HCT116 (cell line): ENCODE data around the gene ARFIP2. TPM values are rescaled to one million over a fixed set of nuclear protein-coding genes. Genes with fewer than 3 reads are reported as not detected.

Experiments
- ATAC-seq: fragments of 200-7000 bp; cut with Tn5 transposase; 2 replicates; pipeline ENCODE4 v1.9.1; 2020; ENCODE audit warnings: mild to moderate bottlenecking, moderate library complexity
- BruUV-seq: library from RNA; stranded (reverse); fragments of 400-500 nt; replicated peaks from 2 replicates; lab custom pipeline; 2021; lab: Mats Ljungman, UMichigan
- CTCF ChIA-PET: fragments of 300-600 bp; sonication (Branson Sonifier 250); formaldehyde crosslinking; loops from one replicate; lab custom pipeline; 2021; ENCODE audit warnings: antibody characterized with exemption; lab: Charles Lee
- POLR2A ChIA-PET: fragments of 300-600, 350-600 bp; sonication (Branson Sonifier 250); formaldehyde crosslinking; loops from one replicate; lab custom pipeline; 2021; ENCODE audit warnings: antibody characterized with exemption; lab: Charles Lee
- RAD21 ChIA-PET, 2 experiments: fragments of 300-600 bp; sonication (Branson Sonifier 250); formaldehyde crosslinking; loops; one replicate each; lab custom pipeline; 2023; ENCODE audit warnings: low total read pairs in 2 of 2; ENCODE audit not compliant: uncharacterized antibody in 2 of 2, unreplicated experiment in 2 of 2, low non-redundant PET in 1 of 2; lab: Charles Lee
- DNase-seq: peaks from one replicate; pipeline ENCODE4 v3.0.0-alpha.2; 2010; ENCODE audit warnings: low read depth, low spot score
- H2AFZ ChIP-seq: fragments of 200-600 bp; shearing (Covaris generic), sonication (generic); 2 replicates; pipeline ENCODE4 v1.6.1; 2017; ENCODE audit warnings: low read depth, mixed run types, mixed read lengths, antibody characterized with exemption, low read length; ENCODE audit not compliant: poor library complexity, severe bottlenecking
- H3K27ac ChIP-seq: 2 replicates; pipeline ENCODE4 v1.5.1; 2012; ENCODE audit warnings: low read depth, low read length
- H3K27me3 ChIP-seq: fragments of 200-600 bp; sonication (generic); 2 replicates; pipeline ENCODE4 v1.6.1; 2016; ENCODE audit warnings: mixed run types, low read length, mixed read lengths; ENCODE audit not compliant: insufficient read depth
- H3K36me3 ChIP-seq, 2 experiments: fragments of 200-500 bp in 1 of 2; fragments of 200-600 bp in 1 of 2; sonication (Bioruptor generic) in 1 of 2; sonication (generic) in 1 of 2; 2 replicates each; pipeline versions ENCODE4 v1.5.1 to v1.6.1; 2014 to 2016; ENCODE audit warnings: low read length in 2 of 2, inconsistent platforms in 1 of 2, mixed read lengths in 1 of 2, mixed run types in 1 of 2; ENCODE audit not compliant: insufficient read depth in 2 of 2, control insufficient read depth in 1 of 2
- H3K4me1 ChIP-seq, 2 experiments: fragments of 200-600 bp in 1 of 2; sonication (generic) in 1 of 2; 2 replicates each; pipeline versions ENCODE4 v1.5.1 to v1.6.1; 2012 to 2017; ENCODE audit warnings: low read length in 2 of 2, inconsistent platforms in 1 of 2, mild to moderate bottlenecking in 1 of 2, mixed read lengths in 1 of 2, mixed run types in 1 of 2, moderate library complexity in 1 of 2; ENCODE audit not compliant: insufficient read depth in 2 of 2, control insufficient read depth in 1 of 2
- H3K4me2 ChIP-seq: fragments of 200-600 bp; sonication (generic); 2 replicates; pipeline ENCODE4 v1.6.1; 2017; ENCODE audit warnings: mixed run types, low read length, mixed read lengths
- H3K4me3 ChIP-seq, 2 experiments: fragments of 200-600 bp in 1 of 2; sonication (generic) in 1 of 2; replicated peaks in 1 of 2; 2 replicates each; pipeline ENCODE4 v1.5.1; 2011 to 2016; ENCODE audit warnings: low read length in 2 of 2, control low read depth in 1 of 2, low read depth in 1 of 2, mild to moderate bottlenecking in 1 of 2, mixed read lengths in 1 of 2, mixed run types in 1 of 2
- H3K79me2 ChIP-seq: fragments of 200-600 bp; sonication (generic); 2 replicates; pipeline ENCODE4 v1.6.1; 2017; ENCODE audit warnings: mild to moderate bottlenecking, mixed run types, low read length, moderate library complexity, mixed read lengths; ENCODE audit not compliant: insufficient read depth
- H3K9ac ChIP-seq: fragments of 200-600 bp; sonication (generic); 2 replicates; pipeline ENCODE4 v1.6.1; 2016; ENCODE audit warnings: low read length, mixed read lengths
- H3K9me2 ChIP-seq: fragments of 200-600 bp; sonication (generic), shearing (Covaris generic); 2 replicates; pipeline ENCODE4 v1.6.1; 2017; ENCODE audit warnings: mixed run types, mild to moderate bottlenecking, moderate library complexity; ENCODE audit not compliant: insufficient read depth
- H3K9me3 ChIP-seq, 2 experiments: fragments of 200-500 bp in 1 of 2; fragments of 200-600 bp in 1 of 2; sonication (Bioruptor generic) in 1 of 2; sonication (generic) in 1 of 2; 2 replicates each; pipeline ENCODE4 v1.6.1; 2014 to 2017; ENCODE audit warnings: low read length in 2 of 2, mixed read lengths in 2 of 2, inconsistent platforms in 1 of 2, low read depth in 1 of 2, mild to moderate bottlenecking in 1 of 2, mixed run types in 1 of 2, moderate library complexity in 1 of 2; ENCODE audit not compliant: control insufficient read depth in 1 of 2, insufficient read depth in 1 of 2
- H4K20me1 ChIP-seq: fragments of 200-600 bp; sonication (generic), shearing (Covaris generic); 2 replicates; pipeline ENCODE4 v1.6.1; 2017; ENCODE audit warnings: mixed run types, mild to moderate bottlenecking, moderate library complexity; ENCODE audit not compliant: insufficient read depth
- CBX3 ChIP-seq: IDR thresholded peaks from 2 replicates; pipeline ENCODE4 v1.6.1; 2012; ENCODE audit warnings: low read depth
- CEBPB ChIP-seq: IDR thresholded peaks from 2 replicates; pipeline ENCODE4 v1.6.1; 2012; ENCODE audit warnings: low read depth
- ELF1 ChIP-seq: IDR thresholded peaks from 2 replicates; pipeline ENCODE4 v1.6.1; 2012; ENCODE audit warnings: low read depth, borderline replicate concordance
- EZH2 ChIP-seq: fragments of 200-600 bp; sonication (generic); IDR thresholded peaks from 2 replicates; pipeline ENCODE4 v1.6.1; 2017; ENCODE audit warnings: antibody characterized with exemption, mixed run types
- FOSL1 ChIP-seq: IDR thresholded peaks from 2 replicates; pipeline ENCODE4 v1.6.1; 2012; ENCODE audit warnings: low read depth
- JUND ChIP-seq: IDR thresholded peaks from 2 replicates; pipeline ENCODE4 v1.6.1; 2012
- POLR2A ChIP-seq: IDR thresholded peaks from 2 replicates; pipeline ENCODE4 v1.7.0; 2011; ENCODE audit warnings: borderline replicate concordance; ENCODE audit not compliant: insufficient read depth, insufficient read length; ENCODE audit errors: extremely low read depth
- RAD21 ChIP-seq: IDR thresholded peaks from 2 replicates; pipeline ENCODE4 v1.6.1; 2012; ENCODE audit warnings: low read depth, mild to moderate bottlenecking
- SIN3A ChIP-seq: IDR thresholded peaks from 2 replicates; pipeline ENCODE4 v1.6.1; 2012; ENCODE audit warnings: low read depth
- SP1 ChIP-seq: IDR thresholded peaks from 2 replicates; pipeline ENCODE4 v1.6.1; 2012; ENCODE audit warnings: low read depth
- TCF7L2 ChIP-seq: IDR thresholded peaks from 2 replicates; pipeline ENCODE4 v1.7.0; 2011; ENCODE audit warnings: borderline replicate concordance, inconsistent platforms; ENCODE audit not compliant: insufficient read depth, insufficient read length; ENCODE audit errors: extremely low read depth
- YY1 ChIP-seq: IDR thresholded peaks from 2 replicates; pipeline ENCODE4 v1.6.1; 2011; ENCODE audit warnings: low read length, low read depth, moderate library complexity, mild to moderate bottlenecking; ENCODE audit not compliant: insufficient replicate concordance; ENCODE audit errors: extremely low read depth
- ZFX ChIP-seq: fragments of 450-650 bp; IDR thresholded peaks from 2 replicates; pipeline ENCODE4 v1.6.1; 2017
- intact Hi-C: fragments of 100-400 bp; cut with micrococcal nuclease; formaldehyde crosslinking; loops from 2 replicates; pipeline ENCODE4 v1.10.0; 2022
- total RNA-seq: library from RNA; stranded (reverse); gene quantifications from one replicate; pipeline ENCODE4 v1.2.1, GENCODE V29; 2021; ENCODE audit not compliant: unreplicated experiment
- TF ChIP-seq, protein P1 (sequence below), 3 experiments: fragments of 200-600 bp in 1 of 3; sonication (generic) in 1 of 3; IDR thresholded peaks in 2 of 3; conservative IDR thresholded peaks in 1 of 3; 2 replicates each; pipeline ENCODE4 v1.5.1; 2012 to 2017; ENCODE audit warnings: low read depth in 2 of 3, low read length in 2 of 3, antibody characterized with exemption in 1 of 3, borderline replicate concordance in 1 of 3, control low read depth in 1 of 3, mild to moderate bottlenecking in 1 of 3, mixed read lengths in 1 of 3, mixed run types in 1 of 3, moderate library complexity in 1 of 3; ENCODE audit not compliant: insufficient read depth in 1 of 3
- TF ChIP-seq, protein P2 (sequence below): IDR thresholded peaks from 2 replicates; pipeline ENCODE4 v1.6.1; 2012

ARFIP2 gene
- total RNA-seq, 1 experiment from 2014 or later = 77.9 TPM

DNA sequence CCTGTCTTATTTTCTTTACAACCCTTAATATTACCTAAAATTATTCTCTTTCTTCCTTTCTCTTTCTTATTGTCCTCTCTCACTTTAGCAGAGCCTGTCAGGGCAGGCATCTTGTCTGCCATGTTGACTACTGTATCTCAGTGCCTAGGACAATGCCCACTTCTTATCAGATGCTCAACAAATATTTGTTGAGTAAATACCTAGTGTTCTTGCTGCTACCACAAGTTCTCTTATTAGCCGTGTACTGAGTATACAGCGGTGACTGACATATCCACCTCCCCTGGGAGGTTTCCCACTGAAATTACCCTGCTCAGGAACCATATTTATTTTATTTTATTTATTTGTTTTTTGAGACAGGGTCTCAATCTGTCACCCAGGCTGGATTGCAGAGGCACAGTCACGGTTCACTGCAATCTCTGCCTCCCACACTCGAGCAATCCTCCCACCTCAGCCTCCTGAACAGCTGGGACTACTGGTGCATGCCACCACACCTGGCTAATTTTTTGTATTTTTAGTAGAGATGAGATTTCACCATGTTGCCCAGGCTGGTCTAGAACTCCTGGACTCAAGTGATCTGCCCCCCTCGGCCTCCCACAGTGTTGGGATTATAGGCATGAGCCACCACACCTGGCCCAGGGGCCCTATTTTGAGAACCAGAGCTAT, 47.0 kb downstream of the ARFIP2 start:
- RAD21 ChIA-PET = no interaction called here
- H3K9me3 ChIP-seq = no peaks in the 10 kb centered on the region
- H4K20me1 ChIP-seq = no peaks in the 10 kb centered on the region
- H3K27ac ChIP-seq = no peak overlapping the region
- DNase-seq = no peak
- H3K9ac ChIP-seq = no peak overlapping the region
- no peaks in the 10 kb centered on the region for H3K9me2 ChIP-seq
- no TSS peak for BruUV-seq
- H3K4me2 ChIP-seq = no peak overlapping the region
- H3K79me2 ChIP-seq = no peaks in the 10 kb centered on the region
- H3K36me3 ChIP-seq = no peaks in the 10 kb centered on the region
- no peak for ATAC-seq
- POLR2A ChIA-PET = no interaction called here
- H3K27me3 ChIP-seq = no peaks in the 10 kb centered on the region
- no peak overlapping the region for H3K4me3 ChIP-seq
- no peak overlapping the region for H2AFZ ChIP-seq
- intact Hi-C loops = no loop called here
- CTCF ChIA-PET = interaction anchor here (1.2 kb wide), 1 partner anchor 10 kb away, joined by 3 read pairs; no protein-coding TSS in a partner anchor
- TF ChIP-seq TCF7L2 = no peak
- TF ChIP-seq POLR2A = no peak
- no peak for TF ChIP-seq FOSL1
- TF ChIP-seq JUND = no peak
- TF ChIP-seq, protein P1, sequence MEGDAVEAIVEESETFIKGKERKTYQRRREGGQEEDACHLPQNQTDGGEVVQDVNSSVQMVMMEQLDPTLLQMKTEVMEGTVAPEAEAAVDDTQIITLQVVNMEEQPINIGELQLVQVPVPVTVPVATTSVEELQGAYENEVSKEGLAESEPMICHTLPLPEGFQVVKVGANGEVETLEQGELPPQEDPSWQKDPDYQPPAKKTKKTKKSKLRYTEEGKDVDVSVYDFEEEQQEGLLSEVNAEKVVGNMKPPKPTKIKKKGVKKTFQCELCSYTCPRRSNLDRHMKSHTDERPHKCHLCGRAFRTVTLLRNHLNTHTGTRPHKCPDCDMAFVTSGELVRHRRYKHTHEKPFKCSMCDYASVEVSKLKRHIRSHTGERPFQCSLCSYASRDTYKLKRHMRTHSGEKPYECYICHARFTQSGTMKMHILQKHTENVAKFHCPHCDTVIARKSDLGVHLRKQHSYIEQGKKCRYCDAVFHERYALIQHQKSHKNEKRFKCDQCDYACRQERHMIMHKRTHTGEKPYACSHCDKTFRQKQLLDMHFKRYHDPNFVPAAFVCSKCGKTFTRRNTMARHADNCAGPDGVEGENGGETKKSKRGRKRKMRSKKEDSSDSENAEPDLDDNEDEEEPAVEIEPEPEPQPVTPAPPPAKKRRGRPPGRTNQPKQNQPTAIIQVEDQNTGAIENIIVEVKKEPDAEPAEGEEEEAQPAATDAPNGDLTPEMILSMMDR (IDR thresholded peaks at IDR 0.05 in 2 of 3, conservative IDR thresholded peaks at IDR 0.05 in 1 of 3; ENCODE audit: borderline replicate concordance in 1 of 3, insufficient read depth in 1 of 3, low read depth in 2 of 3, low read length in 2 of 3) = no peak
- no peak for TF ChIP-seq SP1
- no peak for TF ChIP-seq CBX3
- TF ChIP-seq ZFX = no peak
- TF ChIP-seq YY1 = no peak
- no peak for TF ChIP-seq ELF1
- TF ChIP-seq RAD21 = no peak
- TF ChIP-seq, protein P2, sequence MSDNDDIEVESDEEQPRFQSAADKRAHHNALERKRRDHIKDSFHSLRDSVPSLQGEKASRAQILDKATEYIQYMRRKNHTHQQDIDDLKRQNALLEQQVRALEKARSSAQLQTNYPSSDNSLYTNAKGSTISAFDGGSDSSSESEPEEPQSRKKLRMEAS = no peak
- no peak for TF ChIP-seq CEBPB
- no peak for TF ChIP-seq EZH2
- no peak for TF ChIP-seq SIN3A
- H3K4me1 ChIP-seq = peaks cover 14 to 20% of the 10 kb centered on the region in 2 experiments
